Fibroblast of skin of scalp (primary cell): ENCODE results near the gene ZNF185.
"Not testable (repeated sequence)": the region's sequence is repeated elsewhere in the genome, so short reads cannot be mapped to it uniquely, and the experiment has no call there.

ENCODE experiments used
- DNase-seq: peaks from one replicate; pipeline ENCODE4 v3.0.0-alpha.2; 2013

The ZNF185 gene

GRCh38 chrX:152895724-152896420 is 2.0 kb upstream of the ZNF185 start:
- DNase-seq: no peak

- peak; percentile 36 for DNase-seq
Observed at GRCh38 chrX:152896450-152896849, 1.4 kb upstream of the ZNF185 start.

DNA sequence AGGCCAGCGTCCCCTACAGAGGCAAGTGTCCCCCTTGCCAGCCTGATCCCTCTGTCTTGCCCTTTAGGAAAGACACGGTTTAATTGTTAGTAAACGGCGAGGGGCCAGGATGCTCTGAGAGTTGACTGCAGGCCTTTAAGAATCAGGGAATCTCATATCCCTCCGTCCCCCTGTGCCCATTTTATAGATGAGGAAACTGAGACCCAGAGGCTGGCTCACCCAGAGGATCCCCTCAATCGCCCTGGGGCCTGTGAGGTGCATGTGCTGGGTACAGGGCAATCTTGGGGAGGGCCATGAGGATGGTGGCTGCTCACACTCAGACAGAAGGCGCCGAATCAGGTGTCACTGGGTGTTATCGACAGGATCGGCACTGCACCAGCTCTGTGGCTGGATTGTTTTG is 575 bp downstream of the ZNF185 start:
- DNase-seq: no peak

DNA sequence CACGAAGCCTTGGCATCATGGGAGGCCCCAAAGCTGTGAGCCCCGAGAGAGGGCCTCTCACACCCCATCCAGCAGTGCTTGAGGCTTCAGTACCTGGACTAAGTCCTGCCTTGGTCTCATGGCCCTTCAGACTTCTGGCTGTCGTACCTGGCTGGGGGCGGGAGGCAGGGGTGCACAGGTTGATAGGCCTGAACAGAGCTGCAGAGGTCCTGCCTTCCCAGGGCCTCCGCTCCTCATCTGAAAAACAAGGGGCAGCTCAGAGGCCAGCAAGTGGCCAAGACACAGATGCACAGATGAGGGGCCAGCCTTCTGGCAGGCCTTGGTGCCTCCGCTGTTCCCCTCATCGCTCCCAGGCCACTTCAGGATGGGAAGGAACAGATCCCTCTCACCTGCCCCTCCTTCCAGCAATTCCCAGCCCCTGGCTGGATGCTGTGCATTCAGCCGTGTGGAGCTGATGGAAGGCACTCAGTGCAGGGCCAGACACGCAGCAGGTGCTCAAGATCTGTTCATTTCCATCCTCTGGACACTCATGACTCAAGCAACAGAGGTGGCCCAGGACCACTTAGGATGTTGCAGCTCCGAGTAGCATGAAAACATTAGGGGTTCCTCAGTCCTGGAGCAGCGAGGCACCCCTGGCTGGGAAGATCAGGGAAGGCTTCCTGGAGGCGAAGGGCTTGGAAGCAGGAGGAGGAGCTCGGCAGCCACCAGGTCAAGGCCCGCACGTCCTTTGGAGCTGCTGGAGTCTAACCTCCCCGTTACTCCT is 1.4 kb downstream of the ZNF185 start:
- DNase-seq: no peak

DNA sequence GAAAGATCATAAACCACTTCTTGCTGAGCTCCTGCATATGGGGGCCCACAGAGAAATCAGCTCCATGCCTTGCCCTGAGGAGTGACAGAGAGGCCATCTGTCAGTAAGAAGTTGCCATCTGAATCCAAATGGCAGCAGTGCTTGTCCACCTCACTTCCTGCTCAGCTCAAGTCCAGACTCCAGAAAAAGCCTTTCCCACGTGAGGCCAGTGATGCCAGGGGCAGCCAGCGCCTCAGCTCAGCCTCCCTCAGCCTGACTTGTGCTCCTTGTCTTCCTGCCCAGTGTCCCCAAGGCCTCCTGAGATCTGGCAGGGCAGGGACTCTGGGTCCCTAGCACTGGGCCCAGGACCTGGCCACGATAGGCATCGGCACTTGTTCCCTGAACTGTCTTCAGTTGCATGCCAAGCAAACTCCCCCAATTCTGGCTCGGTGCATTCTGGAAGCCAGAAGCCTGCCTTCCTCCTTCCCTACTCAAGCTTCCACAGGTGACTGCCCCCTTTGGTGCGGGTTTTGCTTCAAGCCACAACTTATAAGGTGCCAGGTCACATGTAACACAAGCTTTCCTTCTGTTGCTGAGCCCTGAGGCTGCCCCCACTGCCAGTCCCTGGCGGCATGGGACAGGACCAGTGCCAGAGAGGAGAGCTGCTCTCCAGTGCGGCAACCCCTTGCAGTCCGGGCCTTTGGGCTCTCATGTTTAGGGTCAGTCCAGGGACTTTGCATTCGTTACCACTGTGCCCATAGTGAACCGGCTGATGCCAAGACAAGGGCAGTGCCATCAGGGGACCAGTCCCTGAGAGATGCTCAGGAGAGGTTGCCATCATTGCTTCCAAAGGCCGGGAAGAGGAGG is 2.2 kb downstream of the ZNF185 start:
- no peak for DNase-seq

DNA sequence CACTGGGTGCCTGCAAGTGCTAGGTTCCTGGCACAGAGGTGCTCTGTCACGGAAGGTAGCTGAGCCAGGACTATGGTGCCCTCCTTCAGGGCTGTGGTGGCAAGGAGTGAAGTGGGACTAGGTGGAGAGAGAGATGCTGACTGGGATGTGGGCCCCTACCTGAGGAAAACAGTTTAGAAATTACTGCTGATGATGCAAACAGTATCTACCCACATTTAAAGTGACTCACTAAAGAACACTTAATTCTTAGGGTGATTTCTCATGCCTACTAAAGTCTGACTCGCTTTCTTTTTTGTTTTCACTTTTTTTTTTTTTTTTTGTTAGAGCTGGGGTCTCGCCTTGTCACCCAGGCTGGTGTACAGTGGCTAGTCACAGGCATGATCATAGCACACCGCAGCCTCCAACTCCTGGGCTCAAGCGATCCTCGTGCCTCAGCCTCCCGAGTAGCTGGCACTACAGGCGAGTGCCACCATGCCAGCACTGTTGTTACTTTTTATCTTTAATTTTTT is 3.1 kb downstream of the ZNF185 start:
- no peak for DNase-seq

DNA sequence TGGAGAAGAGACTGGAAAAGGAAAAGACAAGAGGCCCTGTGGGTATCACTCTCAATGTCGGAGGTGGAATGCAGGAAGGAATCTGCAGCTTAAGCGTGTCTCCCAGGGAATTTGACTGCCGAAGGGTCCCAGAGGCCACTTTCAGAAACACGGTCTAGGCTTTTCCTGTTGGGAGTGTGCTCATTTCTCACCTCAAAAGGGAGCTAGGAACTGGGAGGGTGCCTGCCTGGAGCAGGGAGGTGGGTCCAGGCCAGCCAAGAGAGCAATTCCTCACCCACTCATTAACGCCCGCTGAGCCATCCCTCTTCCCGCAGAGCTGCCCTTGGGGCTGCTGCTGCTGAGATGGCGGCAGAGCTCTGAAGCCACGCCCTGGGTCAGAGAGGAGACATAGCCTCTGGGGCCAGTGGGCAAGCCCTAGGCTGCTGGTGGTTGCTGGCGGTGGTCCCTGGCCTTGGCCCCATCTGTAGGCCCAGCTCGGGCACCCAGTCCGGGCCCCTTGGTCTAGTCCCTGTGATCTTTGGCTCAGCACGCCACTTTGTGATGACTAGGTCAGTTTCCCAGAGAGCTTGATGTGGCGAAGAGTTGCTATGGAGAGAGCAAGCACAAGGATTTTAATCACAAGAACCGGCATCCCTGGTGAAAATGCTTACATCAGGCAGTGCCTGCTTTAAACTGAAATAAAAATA is 4.1 kb downstream of the ZNF185 start:
- DNase-seq: no peak

- no peak for DNase-seq
Observed at GRCh38 chrX:152902502-152902820, 4.6 kb downstream of the ZNF185 start.

DNA sequence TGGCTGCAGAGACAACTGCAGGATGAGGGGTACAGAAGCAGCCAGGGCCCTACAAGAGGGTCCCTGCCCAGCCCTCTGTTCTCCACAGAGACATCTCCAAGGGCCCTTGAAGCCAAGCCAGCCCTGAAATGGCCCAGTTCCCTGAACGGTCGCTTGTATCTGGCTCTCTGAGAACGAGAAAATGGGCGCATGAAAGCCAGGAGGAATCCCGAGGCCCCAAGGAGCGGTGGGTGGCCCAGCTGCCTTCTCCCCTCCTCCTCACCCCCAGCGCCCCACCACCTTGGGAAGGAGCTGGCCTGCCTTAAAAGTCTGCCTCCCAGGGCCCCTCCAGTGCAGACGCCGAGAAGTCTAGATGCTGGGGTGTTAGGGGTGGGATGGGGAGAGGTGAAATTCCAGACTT is 5.7 kb downstream of the ZNF185 start:
- no peak for DNase-seq

DNA sequence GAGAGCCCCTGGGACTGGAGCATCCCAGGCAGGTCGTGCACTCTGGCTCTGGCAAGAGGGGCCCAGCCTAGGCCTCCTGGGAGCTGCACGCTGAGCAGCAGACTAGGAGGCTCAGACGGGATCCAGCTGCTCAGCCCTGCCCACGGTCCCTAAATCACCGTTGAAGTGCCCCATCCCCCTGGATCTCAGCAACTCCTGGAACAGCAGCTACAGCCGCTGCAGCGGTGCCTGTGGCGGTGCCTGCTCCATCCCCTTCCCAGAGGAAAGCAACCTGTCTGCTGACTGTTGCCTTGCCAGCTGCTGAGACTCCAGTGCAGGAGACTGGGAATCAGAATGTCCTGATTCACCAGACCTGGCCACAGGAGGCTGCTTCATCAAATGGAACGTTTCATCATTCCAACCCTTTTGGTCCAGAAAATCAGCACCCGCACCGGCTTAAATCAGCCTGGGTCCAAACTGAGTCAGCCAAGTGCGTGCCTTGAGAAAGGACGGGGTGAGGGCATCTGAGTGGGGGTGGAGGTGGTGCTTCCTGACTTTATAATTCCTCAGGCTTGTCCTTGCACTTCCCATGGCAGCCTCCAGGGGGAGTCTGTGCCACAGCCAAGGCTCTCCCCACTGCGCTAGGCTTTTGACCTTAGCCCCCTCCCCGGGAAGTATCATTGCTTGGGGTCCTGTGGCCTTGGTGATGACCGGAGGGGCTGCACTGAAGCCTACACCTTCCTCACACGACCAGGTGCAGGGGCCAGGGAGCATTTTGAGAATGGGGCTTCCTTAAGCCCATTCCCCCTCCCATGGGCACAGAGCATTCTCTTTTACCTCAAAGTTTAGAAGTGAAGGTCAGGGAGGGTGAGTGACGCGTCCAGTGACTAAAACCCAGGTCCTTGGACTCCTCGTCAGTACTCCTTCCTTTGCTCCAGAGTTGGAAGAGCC is 6.5 kb downstream of the ZNF185 start:
- DNase-seq: peak; percentile 51

GRCh38 chrX:152905081-152905420 is 7.2 kb downstream of the ZNF185 start:
- no peak for DNase-seq

- DNase-seq: no peak
Observed at GRCh38 chrX:152907084-152907651, 9.3 kb downstream of the ZNF185 start.

- DNase-seq: no peak
Observed at GRCh38 chrX:152908486-152908885, 10.6 kb downstream of the ZNF185 start.

DNA sequence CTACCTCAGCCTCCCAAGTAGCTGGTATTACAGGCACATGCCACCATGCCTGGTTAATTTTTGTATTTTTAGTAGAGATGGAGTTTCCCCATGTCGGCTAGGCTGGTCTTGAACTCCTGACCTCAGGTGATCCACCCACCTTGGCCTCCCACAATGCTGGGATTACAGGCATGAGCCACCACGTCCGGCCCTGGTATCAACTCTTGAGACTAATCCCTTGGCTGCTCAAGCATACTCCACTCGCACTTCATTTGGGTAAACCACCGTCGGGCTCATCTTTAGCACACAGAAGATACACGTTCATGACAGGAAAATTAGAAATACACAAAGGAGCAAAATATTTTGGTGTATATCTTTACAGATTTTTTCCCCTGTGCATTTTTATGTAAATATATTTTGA is 12.2 kb downstream of the ZNF185 start:
- not testable (repeated sequence) for DNase-seq

GRCh38 chrX:152912106-152912505 is 14.2 kb downstream of the ZNF185 start:
- no peak for DNase-seq

- DNase-seq: no peak
Observed at GRCh38 chrX:152912641-152913040, 14.8 kb downstream of the ZNF185 start.

- DNase-seq: no peak
Observed at GRCh38 chrX:152913346-152913745, 15.5 kb downstream of the ZNF185 start.

DNA sequence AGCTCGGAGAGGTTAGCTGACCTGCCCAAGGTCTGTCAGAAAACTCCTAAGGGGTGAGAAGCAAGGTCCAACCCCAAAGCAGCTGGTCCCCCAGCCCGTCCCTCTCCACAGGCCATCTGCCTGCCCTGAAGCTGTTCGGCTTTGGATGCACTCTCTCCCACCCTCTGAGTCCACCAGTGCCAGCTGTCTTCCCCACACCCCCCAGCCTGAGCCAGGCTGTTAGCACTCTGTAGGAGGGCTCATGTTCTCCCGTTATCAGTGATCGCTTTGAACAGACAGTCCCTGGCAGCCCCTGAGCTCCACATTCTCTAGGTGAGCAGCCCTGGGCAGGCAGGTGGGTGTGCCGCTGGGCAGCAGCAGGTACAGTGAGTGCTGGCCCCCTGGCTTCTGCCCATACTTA is 16.0 kb downstream of the ZNF185 start:
- no peak for DNase-seq

DNA sequence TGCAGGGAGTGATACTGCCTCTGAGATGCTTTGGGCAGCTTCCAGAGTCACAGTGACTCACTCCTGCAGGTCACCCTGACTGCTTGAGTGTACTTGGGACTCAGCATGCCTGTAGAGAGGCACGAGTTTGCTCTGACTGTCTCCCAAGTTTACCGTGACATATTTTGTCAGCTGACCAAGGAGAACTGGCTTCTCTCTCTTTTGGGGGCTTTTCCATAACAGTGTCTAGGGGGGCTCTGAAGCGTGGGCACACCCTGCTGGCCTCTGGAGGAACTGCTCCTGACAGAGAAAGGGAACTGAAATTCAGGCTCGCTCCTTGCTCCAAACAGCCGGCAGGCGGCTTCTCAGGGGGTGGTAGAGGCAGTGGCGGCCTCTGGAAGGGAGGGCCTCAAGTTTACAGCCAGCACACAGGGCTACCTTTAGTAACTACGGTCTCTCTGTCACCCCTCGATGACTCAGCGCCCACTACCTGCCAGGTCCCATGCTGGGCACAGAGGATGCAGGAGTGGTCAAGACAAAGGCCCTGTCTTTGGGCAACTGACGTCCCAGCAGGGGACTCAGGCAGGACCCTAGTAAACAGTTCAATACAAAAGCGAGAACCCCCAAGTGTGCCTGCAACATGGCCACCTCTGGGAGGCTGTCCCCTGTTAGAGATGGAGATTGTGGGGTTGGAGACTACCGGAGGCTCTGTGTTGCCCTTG is 17.8 kb downstream of the ZNF185 start:
- DNase-seq: peak; percentile 50
